GM12872 (cell line): Measurements from ENCODE around the gene KRT10.
A peak's percentile ranks its signal among the peaks of the same experiment; 100 is the strongest.

Experiments used
- CTCF ChIP-seq: IDR thresholded peaks from 3 replicates; pipeline ENCODE4 v1.5.1; 2011; ENCODE audit warnings: low read depth, mild to moderate bottlenecking, low read length, moderate library complexity; ENCODE audit not compliant: insufficient read depth

Gene KRT10

GRCh38 chr17:40799859-40800258, 22.6 kb downstream of the KRT10 start, which contains the start of gene KRT28:
Gene KRT28 (minus strand): TSS chr17:40799959. CDS start chr17:40799893, 66 bp downstream.
- TF ChIP-seq CTCF = no peak

DNA sequence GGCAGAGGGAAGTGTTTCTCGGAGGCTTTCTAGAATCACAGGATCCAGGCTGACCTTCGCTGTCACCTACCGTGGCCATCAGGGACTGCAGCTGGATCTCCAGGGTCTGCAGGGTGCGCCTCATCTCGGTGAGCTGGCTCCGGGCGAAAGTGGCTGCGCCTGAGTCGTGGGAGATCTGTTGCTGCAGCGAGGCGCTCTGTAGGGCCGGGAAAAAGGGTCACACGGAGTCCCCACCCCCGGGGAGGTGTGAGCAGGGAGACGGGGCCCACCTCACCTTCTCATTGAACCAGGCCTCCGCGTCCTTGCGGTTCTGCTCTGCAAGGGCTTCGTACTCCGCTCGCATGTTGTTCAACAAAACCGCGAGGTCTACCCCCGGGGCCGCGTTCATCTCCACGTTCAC, 25.6 kb downstream of the KRT10 start:
- TF ChIP-seq CTCF = no peak

GRCh38 chr17:40795019-40795667, 27.3 kb downstream of the KRT10 start:
- no peak for TF ChIP-seq CTCF

- TF ChIP-seq CTCF = no peak
Measured at GRCh38 chr17:40794466-40794865, 27.9 kb downstream of the KRT10 start.

DNA sequence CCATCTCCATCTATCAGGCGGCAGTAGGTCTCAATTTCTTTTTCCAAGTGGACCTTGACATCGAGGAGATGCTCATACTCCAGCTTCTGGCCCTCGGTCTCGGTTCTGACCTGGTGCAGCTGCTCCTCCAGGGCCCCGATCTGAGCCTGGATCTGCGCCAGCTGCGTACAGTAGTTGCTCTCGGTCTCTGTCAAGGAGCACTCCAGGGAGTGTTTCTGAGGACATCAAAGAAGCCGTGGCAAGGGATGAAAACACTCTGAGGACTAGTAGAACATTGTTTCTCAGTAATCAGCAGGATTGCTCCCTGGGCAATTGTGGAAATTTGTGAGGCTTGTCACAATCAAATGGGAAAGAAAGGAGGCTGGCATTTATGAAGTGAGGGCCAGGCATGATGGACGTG, 28.6 kb downstream of the KRT10 start:
- TF ChIP-seq CTCF = no peak

DNA sequence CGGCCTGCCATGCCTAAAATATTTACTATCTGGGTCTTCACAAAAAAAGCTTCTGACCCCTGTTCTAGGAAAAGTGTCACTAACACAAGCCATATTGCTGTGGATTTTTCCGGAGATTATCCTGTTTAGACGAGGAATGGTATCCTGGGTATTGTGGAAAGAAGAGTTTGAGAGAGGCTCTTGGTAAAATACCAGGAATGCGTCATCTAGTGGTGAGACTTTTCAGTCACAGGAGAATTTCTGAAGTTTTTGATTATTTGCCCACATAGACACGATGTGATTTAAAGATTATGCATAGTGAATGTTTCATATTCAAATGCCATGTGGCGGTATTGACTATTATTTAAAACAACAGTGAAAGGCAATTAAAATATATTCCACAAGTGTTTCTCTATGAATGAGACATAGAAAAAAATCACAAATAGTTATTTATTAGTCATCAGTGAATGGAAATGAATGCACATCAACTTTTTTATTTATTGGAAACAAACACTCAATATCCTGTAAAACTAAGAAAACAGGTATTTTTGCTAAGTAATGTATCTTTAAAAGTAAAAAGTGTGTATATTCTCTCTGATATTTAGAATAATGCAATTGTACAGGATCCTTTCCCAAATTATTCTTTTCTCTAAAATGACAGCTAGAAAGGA, 30.5 kb downstream of the KRT10 start:
- TF ChIP-seq CTCF = peak; percentile 52; the same call in 1 of the 3 replicates

DNA sequence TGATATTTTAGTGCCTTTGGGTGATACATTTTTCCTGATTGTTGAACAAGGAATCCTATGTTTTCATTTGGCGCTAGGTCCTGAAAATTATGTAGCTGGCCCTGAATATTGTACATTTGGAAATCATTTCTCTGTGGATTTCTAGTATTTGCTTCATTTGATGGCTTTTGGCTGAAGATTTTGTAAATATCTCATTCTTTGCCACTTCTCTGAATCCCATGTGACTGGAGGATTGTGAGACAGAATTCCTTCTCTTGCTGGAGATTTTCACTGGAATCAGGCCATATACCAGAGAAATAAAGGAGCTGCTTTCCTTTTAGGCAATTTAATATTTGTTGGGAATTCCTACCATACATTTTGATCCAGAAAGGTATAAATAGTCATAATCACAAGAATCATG, 31.3 kb downstream of the KRT10 start:
- no peak for TF ChIP-seq CTCF
